NCI-H1930 (cell line): ENCODE data around the gene PTPRK.

ENCODE experiments used
- DNase-seq, 2 experiments: peaks; one replicate each; lab custom pipeline; 2025; lab: John Stamatoyannopoulos, UW

Gene PTPRK

GRCh38 chr6:128070406-128070805 is 450.0 kb downstream of the PTPRK start:
- no peak for DNase-seq

- DNase-seq: no peak
Measured at GRCh38 chr6:128069188-128069587, 451.2 kb downstream of the PTPRK start.

- no peak for DNase-seq
Measured at GRCh38 chr6:128068119-128068479, 452.3 kb downstream of the PTPRK start.

GRCh38 chr6:128067446-128068118 is 452.8 kb downstream of the PTPRK start:
- no peak for DNase-seq

- no peak for DNase-seq
Measured at GRCh38 chr6:128065072-128065471, 455.3 kb downstream of the PTPRK start.

- DNase-seq: no peak
Measured at GRCh38 chr6:128064540-128064895, 455.9 kb downstream of the PTPRK start.

- no peak for DNase-seq
Measured at GRCh38 chr6:128063850-128064539, 456.4 kb downstream of the PTPRK start.

GRCh38 chr6:128062882-128063603 is 457.4 kb downstream of the PTPRK start:
- DNase-seq: no peak

- no peak for DNase-seq
Measured at GRCh38 chr6:128057946-128058345, 462.5 kb downstream of the PTPRK start.

- DNase-seq: no peak
Measured at GRCh38 chr6:128057541-128057940, 462.9 kb downstream of the PTPRK start.

- no peak for DNase-seq
Measured at GRCh38 chr6:128053109-128053508, 467.3 kb downstream of the PTPRK start.

GRCh38 chr6:128047989-128048388 is 472.4 kb downstream of the PTPRK start:
- no peak for DNase-seq

- DNase-seq: no peak
Measured at GRCh38 chr6:128046033-128046432, 474.4 kb downstream of the PTPRK start.

GRCh38 chr6:128039543-128039942 is 480.9 kb downstream of the PTPRK start:
- no peak for DNase-seq

- DNase-seq: no peak
Measured at GRCh38 chr6:128036808-128037570, 483.4 kb downstream of the PTPRK start.

- DNase-seq: no peak
Measured at GRCh38 chr6:128033156-128033555, 487.2 kb downstream of the PTPRK start.

- no peak for DNase-seq
Measured at GRCh38 chr6:128032042-128032441, 488.4 kb downstream of the PTPRK start.

- DNase-seq: no peak
Measured at GRCh38 chr6:128029826-128030225, 490.6 kb downstream of the PTPRK start.

GRCh38 chr6:128028183-128028582 is 492.2 kb downstream of the PTPRK start:
- no peak for DNase-seq

GRCh38 chr6:128025478-128025877 is 494.9 kb downstream of the PTPRK start:
- DNase-seq: no peak

- no peak for DNase-seq
Measured at GRCh38 chr6:128024969-128025368, 495.4 kb downstream of the PTPRK start.

- no peak for DNase-seq
Measured at GRCh38 chr6:128024046-128024445, 496.4 kb downstream of the PTPRK start.

- no peak for DNase-seq
Measured at GRCh38 chr6:128018821-128019220, 501.6 kb downstream of the PTPRK start.
